HG03520 (cell line): ENCODE data around the gene PKIB.
"Not testable (repeated sequence)": the region's sequence is repeated elsewhere in the genome, so short reads cannot be mapped to it uniquely, and the experiment has no call there.

Experiments used
- ATAC-seq: cut with Tn5 transposase; IDR thresholded peaks from one replicate; pipeline ENCODE4 v1.9.1; 2021; ENCODE audit warnings: mild to moderate bottlenecking, moderate library complexity; ENCODE audit not compliant: unreplicated experiment

The PKIB gene

DNA sequence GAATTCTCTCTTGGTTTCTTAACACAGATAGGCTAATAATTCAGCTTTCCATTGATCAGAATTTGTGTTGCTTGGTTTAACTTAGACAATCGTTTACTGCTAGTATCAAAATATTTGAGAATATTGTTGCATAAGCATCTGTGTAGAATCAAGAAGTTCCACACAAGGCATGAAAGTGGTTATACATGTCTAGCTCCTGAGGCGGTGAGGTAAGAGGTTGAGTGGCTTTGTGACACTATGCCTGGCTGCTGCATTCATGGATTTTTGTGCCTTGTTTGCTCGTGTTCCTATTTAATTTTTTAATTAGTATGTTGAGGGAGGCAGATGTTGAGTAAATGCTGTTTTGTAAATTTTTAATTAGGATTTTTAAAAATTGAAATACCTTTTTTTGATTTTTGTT lies 10.2 kb downstream of the PKIB start:
- ATAC-seq, result no peak

DNA sequence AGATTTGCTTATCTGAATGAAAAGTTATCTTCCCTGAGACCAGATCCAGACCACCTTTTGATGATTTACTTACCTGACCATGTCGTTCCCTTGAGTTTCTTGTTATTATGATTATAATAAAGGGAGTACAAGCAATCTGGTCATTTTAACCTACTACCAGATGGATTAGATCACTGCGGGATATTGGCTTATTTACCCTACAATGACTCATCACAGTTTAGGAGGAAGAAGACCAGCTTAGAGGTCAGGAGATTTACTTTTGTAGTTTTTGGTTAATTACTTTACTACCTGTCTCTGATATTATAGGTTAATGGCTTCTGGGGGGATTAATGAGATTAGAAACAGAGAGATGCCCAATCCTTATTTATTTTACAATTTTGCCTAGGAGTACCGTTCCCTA lies 10.7 kb downstream of the PKIB start:
- ATAC-seq, result no peak

DNA sequence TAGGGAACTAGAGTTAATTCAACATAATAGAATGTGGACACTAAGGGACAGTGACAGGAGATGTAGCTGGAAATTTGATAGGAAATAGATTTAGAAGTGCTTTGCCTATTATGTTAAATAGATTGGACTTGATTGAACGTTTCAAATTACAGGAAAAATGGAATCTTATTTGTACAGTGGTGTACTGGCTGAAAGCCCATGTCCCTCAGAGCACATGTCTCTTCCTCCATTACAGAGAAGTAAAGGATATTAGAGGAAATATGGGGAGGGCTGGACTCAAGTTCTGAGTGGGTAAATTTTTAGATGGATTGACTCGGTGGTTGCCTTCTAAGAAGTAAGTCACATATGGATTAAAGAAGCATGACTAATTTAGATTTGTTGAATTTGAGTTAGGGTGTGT lies 11.4 kb downstream of the PKIB start:
- no peak for ATAC-seq

DNA sequence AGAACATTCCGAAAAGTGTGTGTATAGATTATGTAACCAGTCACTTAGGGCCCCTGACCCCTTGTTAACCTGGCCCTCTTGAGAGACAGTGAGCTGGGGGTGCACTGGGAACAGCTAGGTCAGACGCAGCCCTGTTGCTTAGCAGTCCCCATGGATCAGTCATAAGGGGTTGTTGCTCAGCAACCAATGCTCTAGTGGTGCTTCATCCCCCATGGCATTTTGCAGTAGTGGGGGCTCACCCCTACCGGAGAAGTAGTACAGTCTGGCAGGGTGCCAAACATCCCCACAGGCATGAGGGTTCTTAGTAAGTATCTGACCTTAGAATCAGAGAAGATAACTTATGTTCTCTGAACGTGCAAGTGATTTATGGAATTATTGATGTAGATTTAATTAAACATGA lies 12.3 kb downstream of the PKIB start:
- ATAC-seq, result no peak

DNA sequence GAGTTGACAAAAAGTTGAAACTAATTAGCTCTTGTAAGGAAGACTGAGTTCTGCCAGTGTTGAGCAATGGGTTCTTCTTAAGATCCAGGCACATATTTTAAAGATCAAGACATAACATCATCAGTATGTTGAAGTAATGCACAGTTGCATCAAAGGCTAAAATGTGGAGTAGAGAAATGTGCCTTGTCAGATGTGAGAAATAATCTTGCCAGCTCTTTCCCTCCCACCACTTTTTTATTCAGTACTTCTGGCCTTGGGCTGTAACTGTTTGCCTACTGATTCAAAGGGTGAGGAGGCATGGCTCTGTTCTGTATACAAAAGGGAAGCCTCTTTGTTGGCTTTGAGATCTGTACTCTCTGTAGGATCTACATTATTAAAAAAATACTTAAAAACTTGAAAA lies 13.1 kb downstream of the PKIB start:
- ATAC-seq, result no peak

DNA sequence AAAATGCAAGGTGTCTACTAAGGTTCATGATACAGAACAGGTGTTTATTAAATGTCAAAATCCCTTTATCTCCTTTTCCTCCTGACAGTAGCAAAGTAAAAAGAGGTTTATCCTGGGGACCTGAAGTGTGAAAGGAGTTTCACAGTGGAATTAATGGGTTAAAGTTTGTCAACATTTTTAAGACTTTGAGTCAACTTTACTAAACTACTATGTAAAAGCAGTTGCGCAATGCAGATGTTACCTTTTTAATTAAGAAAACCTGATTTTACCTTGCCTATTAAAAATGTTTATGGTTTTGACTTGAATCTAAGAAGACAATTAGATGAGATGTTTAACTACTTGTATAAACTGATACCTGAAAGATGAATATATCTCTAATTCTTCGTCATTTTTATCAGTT lies 14.6 kb downstream of the PKIB start:
- no peak for ATAC-seq

DNA sequence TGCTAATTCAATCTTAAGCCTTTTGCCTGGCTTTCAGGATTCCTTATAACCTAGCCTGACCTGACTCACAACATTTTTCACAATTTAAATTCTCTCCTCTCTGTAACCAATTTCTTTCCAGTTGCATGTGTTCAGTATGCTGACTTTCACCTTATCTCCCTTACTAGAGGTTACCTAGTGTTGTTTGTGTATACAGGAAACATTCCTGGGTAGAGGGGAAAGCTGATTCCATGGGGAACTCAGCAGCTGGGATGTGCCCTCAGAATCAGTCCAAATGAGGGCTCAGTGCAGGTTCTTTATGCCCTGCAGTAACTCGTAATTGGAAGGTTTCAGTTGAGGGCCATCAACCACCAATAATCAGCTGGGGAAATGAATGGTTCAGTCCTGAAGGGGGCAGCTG lies 18.5 kb downstream of the PKIB start:
- ATAC-seq, result no peak

DNA sequence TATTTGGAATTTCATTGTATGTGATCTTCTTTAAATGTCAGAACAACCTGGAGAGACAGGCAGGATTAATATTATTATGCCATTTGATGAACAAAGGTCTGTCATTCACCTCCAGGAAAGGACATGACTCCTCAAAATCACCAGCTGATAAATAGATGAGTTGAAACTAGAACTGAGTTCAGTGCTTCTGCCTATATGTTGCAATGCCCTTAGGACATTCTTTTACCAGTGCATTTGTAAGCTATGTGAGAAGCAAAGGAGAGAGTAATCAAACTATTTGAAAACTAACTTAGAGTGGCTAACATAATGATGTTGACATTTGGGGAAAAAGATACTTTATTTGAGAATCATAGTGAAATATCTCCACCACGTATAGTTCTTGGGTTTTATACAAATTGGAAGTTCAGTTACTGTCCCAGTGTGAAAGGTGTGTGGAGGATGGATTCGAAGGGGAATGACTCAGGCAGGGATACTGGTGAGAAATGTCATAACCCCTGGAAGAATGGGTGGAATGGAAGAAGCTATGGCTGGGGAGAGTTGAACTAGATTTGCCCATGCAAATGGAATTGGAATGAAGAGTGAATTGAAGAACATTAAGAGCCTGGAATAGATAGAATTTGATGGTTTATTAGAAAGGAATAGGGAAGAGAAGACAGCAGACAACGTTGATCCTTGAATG lies 21.5 kb downstream of the PKIB start:
- no peak for ATAC-seq

DNA sequence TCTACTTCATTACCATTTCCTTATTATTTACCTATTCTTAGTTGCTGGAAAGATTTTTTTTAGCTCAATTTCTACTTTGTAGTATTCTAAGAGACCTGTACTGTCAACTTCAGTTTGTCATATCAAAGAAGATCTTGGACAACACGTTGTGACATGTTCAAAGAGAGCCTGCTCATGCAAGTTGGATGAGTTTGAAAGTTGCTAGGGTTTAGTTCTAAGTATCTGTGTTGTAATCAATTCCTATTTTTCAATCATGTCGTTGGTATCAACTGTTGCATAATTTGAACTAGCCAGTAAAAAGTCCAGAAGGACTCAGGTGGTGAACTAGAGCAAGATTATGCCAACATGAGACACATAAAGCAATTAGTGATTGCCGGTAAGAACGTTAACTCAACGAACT lies 30.2 kb downstream of the PKIB start:
- ATAC-seq, result no peak

DNA sequence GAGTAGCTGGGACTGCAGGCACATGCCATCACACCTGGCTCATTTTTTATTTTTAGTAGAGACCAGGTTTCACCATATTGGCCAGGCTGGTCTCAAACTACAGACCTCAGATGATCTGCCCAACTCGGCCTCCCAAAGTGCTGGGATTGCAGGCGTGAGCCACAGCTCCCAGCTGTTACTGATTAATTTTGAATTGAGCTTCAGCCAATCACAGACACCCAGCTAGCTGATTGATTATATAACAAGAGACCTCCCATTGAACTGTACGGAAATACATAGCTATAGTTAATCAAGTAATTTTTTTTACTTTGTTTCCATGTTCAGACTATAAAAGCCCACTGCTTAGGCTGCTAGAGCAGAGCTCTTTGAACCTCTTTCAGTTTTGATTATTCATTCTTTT lies 31.6 kb downstream of the PKIB start:
- ATAC-seq, result no peak

DNA sequence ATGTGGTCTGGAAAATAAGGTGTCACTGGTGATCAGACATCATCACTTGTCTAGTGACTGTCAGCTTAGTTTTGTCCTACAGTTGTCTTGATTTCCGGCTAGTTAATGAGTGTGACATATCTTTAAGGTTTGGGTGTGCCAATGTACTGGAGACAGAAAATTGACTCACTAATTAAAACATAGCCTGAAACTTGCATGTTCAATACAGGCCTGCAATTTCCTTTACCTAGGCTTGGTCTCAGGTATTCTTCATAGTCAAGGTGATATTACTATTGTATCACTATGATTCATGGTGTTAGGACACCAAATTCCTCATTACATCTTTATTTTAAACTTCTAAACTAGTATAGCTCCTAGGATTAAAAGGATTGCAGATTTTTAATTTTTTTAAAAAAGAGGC lies 32.4 kb downstream of the PKIB start:
- not testable (repeated sequence) for ATAC-seq

DNA sequence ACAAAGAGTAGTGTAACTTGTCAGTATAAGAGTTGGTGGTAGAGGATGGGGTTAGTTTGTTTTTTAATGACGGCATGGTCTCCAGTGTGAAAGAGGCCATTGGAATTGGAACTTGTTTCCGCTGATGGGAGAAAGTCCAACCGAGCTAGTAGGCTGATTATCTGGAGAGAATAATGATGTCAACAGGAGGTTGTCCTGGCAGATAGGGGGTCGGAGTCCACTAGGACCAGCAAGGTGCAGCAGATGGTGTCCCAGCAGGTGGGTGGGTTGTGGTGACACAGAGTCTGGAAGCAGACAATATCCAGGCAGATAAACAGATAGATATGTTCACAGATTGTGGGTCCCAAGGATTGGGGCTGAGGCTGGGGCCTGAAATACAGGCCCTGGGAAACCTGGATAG lies 35.1 kb downstream of the PKIB start:
- no peak for ATAC-seq

DNA sequence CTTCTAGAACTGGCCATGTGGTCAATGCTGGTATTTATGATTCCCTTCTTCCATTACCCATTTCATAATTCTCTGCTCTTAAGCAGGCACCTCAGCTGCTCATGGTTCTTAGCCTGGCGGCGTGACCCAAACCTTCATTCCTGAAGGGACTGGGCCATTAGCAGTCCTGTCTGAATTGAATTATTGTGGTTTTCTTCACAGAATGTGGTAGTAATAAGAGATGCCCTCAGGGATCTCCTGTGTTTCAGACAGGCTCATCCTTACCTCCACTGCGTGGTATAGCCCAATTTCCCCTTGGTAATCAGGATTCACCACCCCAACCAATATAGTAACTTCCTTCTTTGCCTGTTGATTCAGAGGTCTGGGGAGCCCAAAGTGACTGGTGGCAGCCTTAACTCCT lies 37.6 kb downstream of the PKIB start:
- ATAC-seq, result no peak

DNA sequence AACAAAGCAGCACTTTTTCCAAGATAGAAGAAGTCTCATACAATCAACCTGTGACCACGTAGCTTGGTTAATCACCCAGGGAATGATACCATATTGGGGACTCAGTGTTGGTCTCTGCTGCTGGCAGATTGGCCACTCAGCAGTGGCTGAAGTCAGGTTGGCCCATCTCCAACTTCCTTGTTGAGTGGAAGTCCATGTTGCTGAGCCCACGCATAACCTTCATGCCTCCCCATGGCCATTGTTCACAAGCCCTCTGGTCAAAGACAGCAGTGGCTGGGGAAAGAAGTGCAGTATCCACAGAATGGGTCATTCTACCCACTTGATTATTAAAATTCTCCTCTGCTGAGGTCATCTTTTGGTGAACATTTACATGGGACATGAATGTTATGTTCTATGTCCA lies 38.5 kb downstream of the PKIB start:
- no peak for ATAC-seq

DNA sequence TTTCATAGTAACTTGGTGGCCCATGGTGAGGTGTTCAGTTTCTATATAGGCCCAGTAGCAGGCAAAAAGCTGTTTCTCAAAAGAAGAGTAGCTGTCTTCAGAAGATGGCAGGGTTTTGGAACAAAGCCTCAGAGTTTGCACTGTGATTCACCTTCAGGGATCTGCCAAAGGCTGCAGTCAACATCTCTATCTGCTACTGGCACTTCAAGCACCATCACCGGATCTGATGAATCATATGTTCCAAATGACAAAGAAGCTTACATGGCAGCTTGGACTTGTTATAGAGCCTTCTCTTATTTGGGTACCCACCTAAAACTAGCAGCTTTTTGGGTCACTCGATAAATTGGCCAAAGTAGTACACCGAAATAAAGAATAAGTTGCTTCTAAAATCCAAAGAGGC lies 39.5 kb downstream of the PKIB start:
- no peak for ATAC-seq

DNA sequence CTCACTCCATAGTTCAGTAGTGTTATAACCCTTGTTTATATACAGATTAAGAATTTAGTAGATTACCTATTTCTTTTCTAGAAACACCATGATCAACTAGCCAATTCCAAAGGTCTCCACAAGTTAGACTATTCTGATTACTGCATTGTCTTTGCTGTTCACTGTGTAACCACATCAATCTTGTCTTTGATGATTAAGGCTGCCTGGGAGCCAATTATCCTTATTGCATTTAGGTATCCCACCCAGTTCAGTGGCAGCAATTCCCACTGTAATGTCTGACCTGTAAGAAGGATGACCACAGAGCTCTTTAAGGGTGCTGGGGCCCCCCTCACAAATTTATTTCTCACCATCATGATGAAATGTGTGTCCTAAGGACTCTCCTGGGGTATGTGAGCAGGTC lies 40.2 kb downstream of the PKIB start:
- no peak for ATAC-seq

DNA sequence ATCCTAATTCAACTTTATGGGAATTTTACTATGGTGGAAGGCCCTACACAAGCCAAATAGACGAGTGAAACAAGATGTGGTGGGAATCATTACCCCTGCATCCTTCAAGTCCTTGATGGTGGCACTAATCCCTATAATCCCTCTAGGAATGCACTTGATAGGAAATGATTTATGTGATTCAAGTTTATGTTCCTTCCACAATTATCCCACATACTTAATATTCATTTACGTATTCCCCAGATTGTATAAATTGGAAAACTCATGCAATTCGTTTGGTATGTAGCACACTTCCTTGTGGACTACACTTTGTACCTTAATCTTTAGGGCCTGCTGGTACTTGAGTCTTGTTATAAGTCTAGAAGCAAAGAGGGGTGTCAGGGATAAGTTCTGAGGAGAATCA lies 40.8 kb downstream of the PKIB start:
- ATAC-seq, result no peak

DNA sequence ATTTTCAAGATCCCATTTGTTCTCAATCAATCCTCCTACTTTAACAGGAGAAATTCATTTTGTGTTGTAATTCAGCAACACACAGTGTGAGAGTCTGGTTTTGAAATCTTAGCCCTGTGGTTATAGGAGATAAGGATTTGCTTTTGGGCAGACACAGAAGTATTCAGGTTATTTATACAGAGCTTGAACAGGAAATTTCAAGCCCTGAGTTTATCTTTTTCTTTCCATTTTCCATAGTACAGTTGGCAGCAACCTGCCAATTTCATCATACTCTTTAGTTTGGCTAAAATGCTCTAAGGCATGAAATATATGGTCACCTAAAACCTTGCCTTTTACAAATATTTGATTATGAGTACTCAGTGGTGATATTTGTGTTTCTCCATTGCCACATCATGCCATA lies 41.4 kb downstream of the PKIB start:
- ATAC-seq, result no peak

DNA sequence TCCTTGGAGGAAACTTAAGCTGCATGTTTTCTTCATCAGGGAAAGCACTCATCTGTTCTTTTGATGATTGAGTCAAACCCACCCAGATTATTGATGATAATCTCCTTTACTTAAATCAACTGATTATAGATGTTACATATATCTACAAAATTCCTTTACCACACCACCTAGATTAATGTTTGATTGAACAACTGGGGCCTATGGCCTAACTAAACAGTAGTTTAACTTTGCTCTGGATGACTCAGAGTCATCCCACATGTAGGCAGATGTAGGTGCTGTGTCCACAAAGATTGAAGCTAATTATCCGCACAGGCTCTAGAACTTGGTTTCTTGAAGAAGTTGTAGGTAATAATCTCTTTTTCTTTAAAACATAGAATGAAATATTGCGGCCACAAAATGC lies 42.2 kb downstream of the PKIB start:
- ATAC-seq, result no peak

DNA sequence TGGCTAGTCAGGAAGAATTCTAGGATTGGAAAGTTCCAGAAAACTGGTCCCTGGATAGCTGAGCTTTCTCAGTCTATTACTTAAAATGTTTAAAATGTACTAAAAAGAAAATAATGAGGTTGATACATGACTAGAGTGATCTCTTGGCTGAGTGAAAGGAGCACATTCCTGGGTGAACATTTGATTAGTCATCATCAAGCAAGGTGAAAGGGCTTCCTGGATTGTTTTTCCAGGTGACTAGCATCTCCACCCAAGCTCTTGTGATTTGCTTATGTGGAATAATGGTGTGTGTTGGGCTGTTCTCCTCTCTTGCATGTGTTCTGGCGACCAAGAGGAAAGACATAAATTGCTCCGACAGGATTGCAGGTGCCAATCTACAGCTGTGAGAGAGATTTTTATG lies 42.9 kb downstream of the PKIB start:
- ATAC-seq, result no peak

DNA sequence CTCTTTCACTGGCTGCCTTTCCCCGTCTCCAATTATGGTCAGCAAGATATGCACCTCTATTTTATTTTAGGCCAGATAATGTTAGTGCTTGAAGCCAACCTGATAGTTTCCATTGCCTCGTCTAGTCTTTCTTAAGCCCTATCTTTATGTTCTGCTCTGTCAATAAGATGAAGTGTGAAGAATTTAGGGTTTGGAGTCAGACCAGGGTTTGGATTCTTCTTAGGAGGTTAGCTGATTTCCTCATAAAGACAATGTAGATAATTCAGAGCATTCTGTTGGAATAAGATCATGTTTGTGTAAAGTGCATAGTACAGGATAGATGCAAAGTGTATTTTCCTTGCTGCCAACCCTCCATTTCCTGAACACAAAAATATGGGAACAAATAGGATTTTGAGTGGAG lies 43.8 kb downstream of the PKIB start:
- no peak for ATAC-seq

DNA sequence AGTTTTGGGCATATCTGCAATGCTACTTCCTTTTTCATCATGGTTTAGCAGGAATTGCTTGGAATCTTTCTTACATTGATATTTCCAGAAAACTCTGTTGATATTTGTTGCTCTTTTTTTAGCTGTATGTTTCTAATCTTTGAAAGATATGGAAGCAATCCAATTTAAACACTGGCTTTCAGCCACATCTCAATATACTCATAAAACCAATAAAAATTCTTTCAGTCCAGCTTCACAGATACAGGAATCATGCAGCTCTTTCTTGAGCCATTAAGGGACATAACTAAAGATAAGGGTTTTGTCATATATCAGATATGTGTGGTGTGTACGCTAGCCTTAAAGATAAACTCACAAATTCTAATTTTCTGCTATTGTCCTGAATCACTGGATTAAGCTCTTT lies 47.4 kb downstream of the PKIB start:
- no peak for ATAC-seq

DNA sequence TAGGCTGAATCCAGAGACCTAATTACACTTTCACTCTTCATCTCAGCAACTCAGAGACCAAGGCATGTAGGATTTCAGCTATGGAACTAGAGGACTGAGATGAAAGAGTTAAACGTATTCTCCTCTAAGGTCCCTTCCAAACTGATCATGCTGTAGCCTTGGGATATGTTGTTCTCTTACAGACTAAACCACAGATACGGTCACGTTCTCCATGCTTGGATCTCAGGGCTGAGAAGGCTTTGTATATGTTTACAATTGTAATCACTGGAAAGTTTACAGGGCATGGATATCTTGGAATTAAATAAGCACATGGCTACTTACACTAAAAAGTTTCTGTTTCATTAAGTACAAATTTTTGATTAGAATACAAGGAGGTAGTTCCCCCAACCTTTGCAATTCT lies 50.1 kb downstream of the PKIB start:
- no peak for ATAC-seq

DNA sequence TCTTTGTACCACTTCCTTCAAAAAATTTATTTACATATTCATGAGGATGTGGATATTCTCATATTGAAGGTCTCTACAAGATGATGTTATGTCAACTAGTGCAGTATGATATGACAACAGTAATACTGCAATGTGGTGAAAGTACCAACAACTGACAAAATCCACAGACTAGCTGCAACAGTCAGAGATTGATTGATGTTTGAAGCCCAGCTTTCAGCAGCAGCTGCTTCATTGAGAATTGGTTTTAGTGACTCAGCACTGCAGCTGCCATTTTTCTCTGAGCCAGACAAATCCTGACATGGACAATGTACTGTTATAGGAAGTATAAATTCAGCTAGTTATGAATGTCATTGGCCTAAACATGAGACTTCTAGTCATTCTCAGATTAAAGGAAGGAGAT lies 53.8 kb downstream of the PKIB start:
- no peak for ATAC-seq
